ENCODE results near the gene TBL1X.

TBL1X gene

DNA sequence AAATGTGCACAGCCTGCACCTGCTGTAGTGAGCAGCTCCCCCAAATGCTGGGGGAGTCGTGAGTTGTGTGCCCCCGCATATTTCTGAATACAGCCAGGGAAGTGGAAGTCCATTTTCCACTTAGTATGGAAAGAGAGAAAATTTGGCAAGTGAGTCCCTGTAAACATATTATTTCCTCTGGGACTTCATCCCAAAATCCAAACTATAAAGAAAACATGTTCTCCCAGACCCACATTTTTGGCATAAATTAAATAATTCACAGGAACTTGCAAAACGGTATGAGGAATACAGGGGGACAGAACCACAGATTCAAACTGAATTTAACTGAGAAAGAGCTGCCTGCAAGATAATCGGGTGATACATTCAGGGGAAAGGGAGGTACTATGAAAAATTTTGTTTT lies 193.6 kb downstream of the TBL1X start:
- Histone ChIP-seq H3K27me3 (ENCODE audit: control insufficient read depth, insufficient read depth, low read length) (no peaks in the 10 kb centered on the region), H3K36me3 (ENCODE audit: insufficient read depth, low read length) (peaks cover 3% of the 10 kb centered on the region), H3K4me3 (ENCODE audit: low read length) (no peak overlapping the region), H3K4me2 (ENCODE audit: low read length) (no peak overlapping the region), H3K9ac (ENCODE audit: low read depth, low read length) (no peak overlapping the region), H3K9me3 (replicated peaks; ENCODE audit: low read length) (no peaks in the 10 kb centered on the region), H3K4me1 (ENCODE audit: control insufficient read depth, insufficient read depth, low read length) (no peaks in the 10 kb centered on the region)

DNA sequence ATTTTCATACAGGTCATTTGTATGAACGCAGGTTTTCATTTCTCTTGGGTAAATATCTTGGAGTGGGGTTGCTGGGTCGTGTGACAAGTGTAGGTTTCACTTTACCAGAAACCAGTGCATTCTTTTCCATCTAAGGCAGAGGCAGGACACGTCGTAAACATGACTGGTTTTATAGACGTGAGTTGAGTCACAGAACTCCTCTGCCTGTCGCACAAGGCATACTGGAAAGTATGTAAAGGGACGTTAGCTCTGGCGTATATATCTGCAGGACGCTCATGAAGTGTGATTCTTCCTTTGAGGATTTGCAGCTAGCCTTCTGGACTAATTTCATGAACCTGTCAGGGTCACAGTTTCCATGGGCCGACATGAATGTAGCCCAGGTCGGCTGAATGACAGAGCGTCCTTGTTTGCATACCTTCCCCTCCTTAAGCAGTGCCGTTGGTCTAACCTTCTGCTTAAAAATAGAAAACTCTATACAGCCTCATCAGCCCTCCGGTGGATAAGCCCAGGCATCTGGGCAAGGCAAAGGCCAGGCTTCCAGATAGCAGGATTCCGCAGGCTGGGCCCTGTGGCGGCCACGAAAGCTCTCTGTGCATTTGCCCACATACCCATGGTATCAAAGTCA lies 194.8 kb downstream of the TBL1X start:
- no peak overlapping the region for H3K9ac ChIP-seq (ENCODE audit: low read depth, low read length)
- no peaks in the 10 kb centered on the region for H3K9me3 ChIP-seq (replicated peaks; ENCODE audit: low read length)
- no peak overlapping the region for H3K4me3 ChIP-seq (ENCODE audit: low read length)
- peaks cover 3% of the 10 kb centered on the region for H3K36me3 ChIP-seq (ENCODE audit: insufficient read depth, low read length)
- no peaks in the 10 kb centered on the region for H3K27me3 ChIP-seq (ENCODE audit: control insufficient read depth, insufficient read depth, low read length)
- no peak overlapping the region for H3K4me2 ChIP-seq (ENCODE audit: low read length)
- no peaks in the 10 kb centered on the region for H3K4me1 ChIP-seq (ENCODE audit: control insufficient read depth, insufficient read depth, low read length)

- Histone ChIP-seq H3K27me3 (ENCODE audit: control insufficient read depth, insufficient read depth, low read length) (no peaks in the 10 kb centered on the region), H3K9me3 (replicated peaks; ENCODE audit: low read length) (no peaks in the 10 kb centered on the region), H3K36me3 (ENCODE audit: insufficient read depth, low read length) (no peaks in the 10 kb centered on the region), H3K4me1 (ENCODE audit: control insufficient read depth, insufficient read depth, low read length) (no peaks in the 10 kb centered on the region), H3K4me2 (ENCODE audit: low read length) (no peak overlapping the region), H3K4me3 (ENCODE audit: low read length) (no peak overlapping the region), H3K9ac (ENCODE audit: low read depth, low read length) (no peak overlapping the region)
These were observed 197.3 kb downstream of the TBL1X start for GRCh38 chrX:9662148-9662547.

- no peaks in the 10 kb centered on the region for H3K4me1 ChIP-seq (ENCODE audit: control insufficient read depth, insufficient read depth, low read length)
- H3K4me3 ChIP-seq (ENCODE audit: low read length) = no peak overlapping the region
- no peak overlapping the region for H3K9ac ChIP-seq (ENCODE audit: low read depth, low read length)
- H3K4me2 ChIP-seq (ENCODE audit: low read length) = no peak overlapping the region
- H3K27me3 ChIP-seq (ENCODE audit: control insufficient read depth, insufficient read depth, low read length) = no peaks in the 10 kb centered on the region
- H3K9me3 ChIP-seq (replicated peaks; ENCODE audit: low read length) = no peaks in the 10 kb centered on the region
- no peaks in the 10 kb centered on the region for H3K36me3 ChIP-seq (ENCODE audit: insufficient read depth, low read length)
These were observed 198.4 kb downstream of the TBL1X start for GRCh38 chrX:9663216-9663615.

- H3K27me3 ChIP-seq (ENCODE audit: control insufficient read depth, insufficient read depth, low read length) = no peaks in the 10 kb centered on the region
- H3K9ac ChIP-seq (ENCODE audit: low read depth, low read length) = no peak overlapping the region
- H3K9me3 ChIP-seq (replicated peaks; ENCODE audit: low read length) = no peaks in the 10 kb centered on the region
- no peak overlapping the region for H3K4me3 ChIP-seq (ENCODE audit: low read length)
- no peaks in the 10 kb centered on the region for H3K36me3 ChIP-seq (ENCODE audit: insufficient read depth, low read length)
- H3K4me1 ChIP-seq (ENCODE audit: control insufficient read depth, insufficient read depth, low read length) = no peaks in the 10 kb centered on the region
- H3K4me2 ChIP-seq (ENCODE audit: low read length) = no peak overlapping the region
These were observed 199.4 kb downstream of the TBL1X start for GRCh38 chrX:9664224-9664623.

- H3K9me3 ChIP-seq (replicated peaks; ENCODE audit: low read length) = no peaks in the 10 kb centered on the region
These were observed 200.3 kb downstream of the TBL1X start for GRCh38 chrX:9665113-9665512.

DNA sequence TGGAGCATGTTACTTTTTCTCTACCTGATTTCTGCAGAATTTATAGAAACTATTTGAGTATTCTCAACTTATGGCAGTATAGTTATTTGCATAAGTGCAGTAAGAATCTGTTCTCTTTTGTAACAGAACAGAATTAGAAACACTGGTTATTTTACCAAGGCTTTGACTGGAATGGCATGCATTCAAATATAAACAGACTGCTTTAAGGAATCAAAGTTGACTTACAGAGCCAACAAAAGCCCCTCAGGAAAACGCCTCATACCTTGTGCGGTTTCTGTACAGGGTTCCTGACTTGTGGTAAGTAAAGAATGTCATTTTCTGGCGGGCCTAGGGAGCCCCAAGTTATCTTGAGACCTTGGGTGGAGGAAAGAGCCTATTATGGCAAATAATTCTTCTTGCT lies 203.7 kb downstream of the TBL1X start:
- Histone ChIP-seq H3K4me3 (ENCODE audit: low read length) (no peak overlapping the region), H3K4me1 (ENCODE audit: control insufficient read depth, insufficient read depth, low read length) (no peaks in the 10 kb centered on the region), H3K27me3 (ENCODE audit: control insufficient read depth, insufficient read depth, low read length) (no peaks in the 10 kb centered on the region), H3K4me2 (ENCODE audit: low read length) (no peak overlapping the region), H3K9me3 (replicated peaks; ENCODE audit: low read length) (no peaks in the 10 kb centered on the region), H3K9ac (ENCODE audit: low read depth, low read length) (no peak overlapping the region), H3K36me3 (ENCODE audit: insufficient read depth, low read length) (no peaks in the 10 kb centered on the region)

More at GRCh38 chrX:9665113-9665512, 200.3 kb downstream of the TBL1X start:
- Histone ChIP-seq H3K4me3 (ENCODE audit: low read length) (no peak overlapping the region), H3K4me1 (ENCODE audit: control insufficient read depth, insufficient read depth, low read length) (no peaks in the 10 kb centered on the region), H3K4me2 (ENCODE audit: low read length) (no peak overlapping the region), H3K27me3 (ENCODE audit: control insufficient read depth, insufficient read depth, low read length) (no peaks in the 10 kb centered on the region), H3K36me3 (ENCODE audit: insufficient read depth, low read length) (no peaks in the 10 kb centered on the region), H3K9ac (ENCODE audit: low read depth, low read length) (no peak overlapping the region)

DNA sequence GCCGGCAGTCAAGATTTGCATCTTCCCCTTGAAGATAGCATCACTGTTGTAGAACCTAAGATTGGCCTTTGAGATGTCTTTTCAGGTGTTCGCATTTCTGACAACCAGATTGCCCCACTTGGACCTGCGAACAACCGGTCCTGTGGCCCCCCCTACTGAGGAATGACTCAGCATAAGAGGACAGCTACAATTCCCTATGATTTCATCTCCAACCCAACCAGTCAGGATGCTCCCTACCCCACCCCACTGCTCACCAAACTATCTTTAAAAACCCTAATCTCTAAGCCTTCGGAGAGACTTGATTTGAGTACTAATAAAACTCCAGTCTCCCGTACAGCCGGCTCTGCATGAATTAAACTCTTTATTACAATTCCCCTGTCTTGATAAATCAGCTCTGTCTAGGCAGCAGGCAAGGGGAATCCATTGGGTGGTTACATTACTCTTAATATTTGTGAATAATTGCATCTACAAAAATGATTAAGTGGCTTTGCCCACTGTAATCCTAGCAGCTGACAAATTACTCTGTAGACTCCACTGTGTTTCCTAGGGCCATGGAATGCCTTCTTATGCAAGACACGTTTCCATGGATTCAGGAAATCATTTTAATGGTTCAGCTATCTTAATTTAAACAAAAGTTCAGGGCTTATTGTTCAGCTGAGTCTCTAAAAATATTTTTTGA lies 205.4 kb downstream of the TBL1X start:
- Histone ChIP-seq H3K9me3 (replicated peaks; ENCODE audit: low read length) (no peaks in the 10 kb centered on the region), H3K4me1 (ENCODE audit: control insufficient read depth, insufficient read depth, low read length) (no peaks in the 10 kb centered on the region), H3K27me3 (ENCODE audit: control insufficient read depth, insufficient read depth, low read length) (no peaks in the 10 kb centered on the region), H3K9ac (ENCODE audit: low read depth, low read length) (no peak overlapping the region), H3K4me3 (ENCODE audit: low read length) (no peak overlapping the region), H3K4me2 (ENCODE audit: low read length) (no peak overlapping the region), H3K36me3 (ENCODE audit: insufficient read depth, low read length) (no peaks in the 10 kb centered on the region)

- H3K27me3 ChIP-seq (ENCODE audit: control insufficient read depth, insufficient read depth, low read length) = no peaks in the 10 kb centered on the region
- H3K36me3 ChIP-seq (ENCODE audit: insufficient read depth, low read length) = no peaks in the 10 kb centered on the region
- no peak overlapping the region for H3K4me2 ChIP-seq (ENCODE audit: low read length)
- H3K4me3 ChIP-seq (ENCODE audit: low read length) = no peak overlapping the region
- no peaks in the 10 kb centered on the region for H3K9me3 ChIP-seq (replicated peaks; ENCODE audit: low read length)
- no peaks in the 10 kb centered on the region for H3K4me1 ChIP-seq (ENCODE audit: control insufficient read depth, insufficient read depth, low read length)
- H3K9ac ChIP-seq (ENCODE audit: low read depth, low read length) = no peak overlapping the region
These were observed 207.1 kb downstream of the TBL1X start for GRCh38 chrX:9671998-9672397.

- Histone ChIP-seq H3K9ac (ENCODE audit: low read depth, low read length) (no peak overlapping the region), H3K9me3 (replicated peaks; ENCODE audit: low read length) (no peaks in the 10 kb centered on the region), H3K27me3 (ENCODE audit: control insufficient read depth, insufficient read depth, low read length) (no peaks in the 10 kb centered on the region), H3K4me3 (ENCODE audit: low read length) (no peak overlapping the region), H3K36me3 (ENCODE audit: insufficient read depth, low read length) (no peaks in the 10 kb centered on the region), H3K4me2 (ENCODE audit: low read length) (no peak overlapping the region), H3K4me1 (ENCODE audit: control insufficient read depth, insufficient read depth, low read length) (no peaks in the 10 kb centered on the region)
These were observed 211.4 kb downstream of the TBL1X start for GRCh38 chrX:9676306-9676705.

DNA sequence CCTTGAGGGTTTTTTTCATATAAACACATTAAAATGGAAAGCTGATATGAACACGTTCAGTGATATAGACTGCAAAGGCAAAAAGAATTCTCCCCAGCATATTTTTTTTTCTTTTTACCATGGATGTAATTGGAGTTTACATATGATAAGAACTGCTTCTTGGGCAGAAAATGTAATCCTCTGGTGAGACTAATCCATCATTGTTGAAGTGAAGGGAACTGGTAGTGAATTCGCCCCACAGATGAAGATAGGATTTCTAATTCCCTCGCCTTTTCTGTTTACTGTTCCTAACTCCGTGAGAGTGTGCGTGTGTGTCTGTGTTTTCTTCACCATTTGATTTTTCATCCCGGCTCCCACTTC lies 211.9 kb downstream of the TBL1X start:
- H3K4me1 ChIP-seq (ENCODE audit: control insufficient read depth, insufficient read depth, low read length) = no peaks in the 10 kb centered on the region
- H3K27me3 ChIP-seq (ENCODE audit: control insufficient read depth, insufficient read depth, low read length) = no peaks in the 10 kb centered on the region
- no peaks in the 10 kb centered on the region for H3K36me3 ChIP-seq (ENCODE audit: insufficient read depth, low read length)
- no peaks in the 10 kb centered on the region for H3K9me3 ChIP-seq (replicated peaks; ENCODE audit: low read length)
- H3K9ac ChIP-seq (ENCODE audit: low read depth, low read length) = no peak overlapping the region
- no peak overlapping the region for H3K4me2 ChIP-seq (ENCODE audit: low read length)
- no peak overlapping the region for H3K4me3 ChIP-seq (ENCODE audit: low read length)

GRCh38 chrX:9677098-9677739 lies 212.4 kb downstream of the TBL1X start:
- no peak overlapping the region for H3K9ac ChIP-seq (ENCODE audit: low read depth, low read length)
- H3K9me3 ChIP-seq (replicated peaks; ENCODE audit: low read length) = no peaks in the 10 kb centered on the region
- no peak overlapping the region for H3K4me3 ChIP-seq (ENCODE audit: low read length)
- H3K36me3 ChIP-seq (ENCODE audit: insufficient read depth, low read length) = no peaks in the 10 kb centered on the region
- H3K4me1 ChIP-seq (ENCODE audit: control insufficient read depth, insufficient read depth, low read length) = no peaks in the 10 kb centered on the region
- H3K4me2 ChIP-seq (ENCODE audit: low read length) = no peak overlapping the region
- no peaks in the 10 kb centered on the region for H3K27me3 ChIP-seq (ENCODE audit: control insufficient read depth, insufficient read depth, low read length)

Measured in skeletal muscle satellite cell (primary cell).